ENCODE results near the gene ANKS1B.
"Not testable (repeated sequence)": the region's sequence is repeated elsewhere in the genome, so short reads cannot be mapped to it uniquely, and the experiment has no call there.

ANKS1B gene

DNA sequence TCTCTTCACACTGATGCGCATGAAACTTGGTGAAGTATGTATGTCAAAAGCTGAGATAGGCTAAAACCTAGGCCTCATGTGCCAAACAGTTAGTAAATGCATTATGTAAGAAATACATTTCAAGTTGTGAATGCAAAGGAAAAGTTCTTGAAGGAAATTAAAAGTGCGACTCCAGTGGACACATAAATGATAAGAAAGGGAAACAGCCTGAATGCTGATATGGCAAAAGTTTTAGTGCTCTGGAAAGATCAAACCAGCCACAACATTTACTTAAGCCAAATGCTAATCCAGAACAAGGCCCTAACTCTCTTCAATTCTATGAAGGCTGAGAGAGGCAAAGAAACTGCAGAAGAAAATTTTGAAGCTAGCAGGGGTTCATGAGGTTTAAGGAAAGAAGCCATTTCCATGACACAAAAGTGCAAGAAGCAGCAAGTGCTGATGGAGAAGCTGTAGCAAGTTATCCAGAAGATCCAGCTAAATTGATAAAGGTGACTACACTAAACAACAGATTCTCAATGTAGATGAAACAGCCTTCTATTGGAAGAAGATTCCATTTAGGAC lies 262.9 kb downstream of the ANKS1B start:
- in situ Hi-C loops (cut with HindIII; ENCODE audit: low pct_ligation_motif_present, low sequenced_read_pairs), result no loop called here

DNA sequence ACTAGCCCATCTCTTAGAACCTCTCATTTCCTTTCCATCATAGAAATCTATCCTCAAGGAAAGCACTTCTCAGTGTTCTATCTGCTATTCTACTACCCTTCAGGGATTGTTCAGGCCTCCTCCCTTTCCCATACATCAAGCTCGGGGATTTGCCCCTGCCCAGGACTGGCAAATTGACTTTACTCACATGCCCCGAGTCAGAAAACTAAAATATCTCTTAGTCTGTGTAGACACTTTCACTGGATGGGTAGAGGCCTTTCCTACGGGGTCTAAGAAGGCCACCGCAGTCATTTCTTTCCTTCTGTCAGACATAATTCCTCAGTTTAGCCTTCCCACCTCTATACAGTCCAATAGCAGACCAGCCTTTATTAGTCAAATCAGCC lies 264.7 kb downstream of the ANKS1B start:
- H3K4me3 ChIP-seq (ENCODE audit: low read depth, low read length); DNase-seq; H3K36me3 ChIP-seq (replicated peaks); in situ Hi-C loops (cut with HindIII; ENCODE audit: low pct_ligation_motif_present, low sequenced_read_pairs); H3K27me3 ChIP-seq (replicated peaks); H3K27ac ChIP-seq: not testable (repeated sequence)

More for the DNA sequence above, 262.9 kb downstream of the ANKS1B start:
- no peak for DNase-seq
- Histone ChIP-seq H3K27me3 (replicated peaks) (no peaks in the 10 kb centered on the region), H3K36me3 (replicated peaks) (no peaks in the 10 kb centered on the region), H3K27ac (no peak overlapping the region), H3K4me3 (ENCODE audit: low read depth, low read length) (no peak overlapping the region)
- TF ChIP-seq, protein P1, sequence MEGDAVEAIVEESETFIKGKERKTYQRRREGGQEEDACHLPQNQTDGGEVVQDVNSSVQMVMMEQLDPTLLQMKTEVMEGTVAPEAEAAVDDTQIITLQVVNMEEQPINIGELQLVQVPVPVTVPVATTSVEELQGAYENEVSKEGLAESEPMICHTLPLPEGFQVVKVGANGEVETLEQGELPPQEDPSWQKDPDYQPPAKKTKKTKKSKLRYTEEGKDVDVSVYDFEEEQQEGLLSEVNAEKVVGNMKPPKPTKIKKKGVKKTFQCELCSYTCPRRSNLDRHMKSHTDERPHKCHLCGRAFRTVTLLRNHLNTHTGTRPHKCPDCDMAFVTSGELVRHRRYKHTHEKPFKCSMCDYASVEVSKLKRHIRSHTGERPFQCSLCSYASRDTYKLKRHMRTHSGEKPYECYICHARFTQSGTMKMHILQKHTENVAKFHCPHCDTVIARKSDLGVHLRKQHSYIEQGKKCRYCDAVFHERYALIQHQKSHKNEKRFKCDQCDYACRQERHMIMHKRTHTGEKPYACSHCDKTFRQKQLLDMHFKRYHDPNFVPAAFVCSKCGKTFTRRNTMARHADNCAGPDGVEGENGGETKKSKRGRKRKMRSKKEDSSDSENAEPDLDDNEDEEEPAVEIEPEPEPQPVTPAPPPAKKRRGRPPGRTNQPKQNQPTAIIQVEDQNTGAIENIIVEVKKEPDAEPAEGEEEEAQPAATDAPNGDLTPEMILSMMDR (IDR thresholded peaks at IDR 0.05; ENCODE audit: low read depth, low read length, missing control alignments), result no peak

DNA sequence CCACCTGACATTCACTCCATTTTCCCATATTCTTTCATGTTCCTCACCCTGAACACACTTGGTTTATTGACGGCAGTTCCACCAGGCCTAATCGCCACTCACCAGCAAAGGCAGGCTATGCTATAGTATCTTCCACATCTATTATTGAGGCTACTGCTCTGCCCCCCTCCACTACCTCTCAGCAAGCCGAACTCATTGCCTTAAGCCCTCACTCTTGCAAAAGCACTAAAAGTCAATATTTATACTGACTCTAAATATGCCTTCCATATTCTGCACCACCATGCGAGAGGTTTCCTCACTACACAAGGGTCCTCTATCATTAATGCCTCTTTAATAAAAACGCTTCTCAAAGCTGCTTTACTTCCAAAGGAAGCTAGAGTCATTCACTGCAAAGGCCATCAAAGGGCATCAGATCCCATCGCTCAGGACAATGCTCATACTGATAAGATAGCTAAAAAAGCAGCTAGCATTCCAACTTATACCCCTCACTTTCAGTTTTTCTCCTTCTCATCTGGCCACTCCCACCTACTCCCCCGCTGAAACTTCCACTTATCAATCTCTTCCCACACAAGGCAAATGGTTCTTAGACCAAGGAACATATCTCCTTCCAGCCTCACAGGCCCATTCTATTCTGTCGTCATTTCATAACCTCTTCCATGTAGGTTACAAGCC lies 265.2 kb downstream of the ANKS1B start:
- in situ Hi-C loops (cut with HindIII; ENCODE audit: low pct_ligation_motif_present, low sequenced_read_pairs), result not testable (repeated sequence)

DNA sequence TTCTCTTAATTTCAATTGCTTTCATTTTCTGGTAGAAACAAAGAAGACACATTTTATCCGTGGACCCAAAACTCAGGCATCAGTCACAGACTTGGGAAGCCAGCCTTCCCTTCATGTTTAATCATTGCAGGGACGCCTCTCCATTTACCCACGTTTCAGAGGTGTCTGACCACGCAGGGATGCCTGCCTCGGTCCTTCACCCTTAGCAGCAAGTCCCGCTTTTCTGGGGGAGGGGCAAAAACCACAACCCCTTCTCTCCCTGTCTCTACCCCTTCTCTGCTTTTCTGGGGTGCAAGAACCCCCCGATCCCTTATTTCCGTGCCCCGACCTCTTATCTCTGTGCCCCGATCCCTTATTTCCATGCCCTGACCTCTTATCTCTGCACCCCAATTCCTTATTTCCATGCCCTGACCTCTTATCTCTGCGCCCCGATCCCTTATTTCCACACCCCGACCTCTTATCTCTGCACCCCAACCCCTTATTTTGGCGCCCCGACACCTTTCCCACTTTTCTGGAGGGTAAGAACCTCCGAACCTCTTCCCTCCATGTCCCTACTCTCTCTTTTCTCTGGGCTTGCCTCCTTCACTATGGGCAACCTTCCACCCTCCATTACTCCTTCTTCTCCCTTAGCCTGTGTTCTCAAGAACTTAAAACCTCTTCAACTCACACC lies 268.8 kb downstream of the ANKS1B start:
- H3K36me3 ChIP-seq (replicated peaks); in situ Hi-C loops (cut with HindIII; ENCODE audit: low pct_ligation_motif_present, low sequenced_read_pairs); H3K4me3 ChIP-seq (ENCODE audit: low read depth, low read length); H3K27ac ChIP-seq; DNase-seq; H3K27me3 ChIP-seq (replicated peaks): not testable (repeated sequence)

More for the DNA sequence above, 265.2 kb downstream of the ANKS1B start:
- not testable (repeated sequence) for H3K27me3 ChIP-seq (replicated peaks); H3K4me3 ChIP-seq (ENCODE audit: low read depth, low read length); H3K27ac ChIP-seq; DNase-seq; H3K36me3 ChIP-seq (replicated peaks)

DNA sequence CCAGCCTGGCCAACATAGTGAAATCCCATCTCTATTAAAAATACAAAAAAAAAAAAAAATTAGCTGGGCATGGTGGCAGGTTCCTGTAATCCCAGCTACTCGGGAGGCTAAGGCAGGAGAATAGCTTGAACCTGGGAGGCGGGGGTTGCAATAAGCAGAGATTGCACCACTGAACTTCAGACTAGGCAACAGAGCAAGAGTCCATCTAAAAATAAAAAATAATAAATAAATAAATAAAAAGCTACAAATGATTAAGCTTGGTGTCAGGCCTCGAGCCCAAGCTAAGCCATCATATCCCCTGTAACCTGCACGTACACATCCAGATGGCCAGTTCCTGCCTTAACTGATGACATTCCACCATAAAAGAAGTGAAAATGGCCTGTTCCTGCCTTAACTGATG lies 269.8 kb downstream of the ANKS1B start:
- H3K36me3 ChIP-seq (replicated peaks); H3K27me3 ChIP-seq (replicated peaks); H3K27ac ChIP-seq; in situ Hi-C loops (cut with HindIII; ENCODE audit: low pct_ligation_motif_present, low sequenced_read_pairs); DNase-seq; H3K4me3 ChIP-seq (ENCODE audit: low read depth, low read length): not testable (repeated sequence)

DNA sequence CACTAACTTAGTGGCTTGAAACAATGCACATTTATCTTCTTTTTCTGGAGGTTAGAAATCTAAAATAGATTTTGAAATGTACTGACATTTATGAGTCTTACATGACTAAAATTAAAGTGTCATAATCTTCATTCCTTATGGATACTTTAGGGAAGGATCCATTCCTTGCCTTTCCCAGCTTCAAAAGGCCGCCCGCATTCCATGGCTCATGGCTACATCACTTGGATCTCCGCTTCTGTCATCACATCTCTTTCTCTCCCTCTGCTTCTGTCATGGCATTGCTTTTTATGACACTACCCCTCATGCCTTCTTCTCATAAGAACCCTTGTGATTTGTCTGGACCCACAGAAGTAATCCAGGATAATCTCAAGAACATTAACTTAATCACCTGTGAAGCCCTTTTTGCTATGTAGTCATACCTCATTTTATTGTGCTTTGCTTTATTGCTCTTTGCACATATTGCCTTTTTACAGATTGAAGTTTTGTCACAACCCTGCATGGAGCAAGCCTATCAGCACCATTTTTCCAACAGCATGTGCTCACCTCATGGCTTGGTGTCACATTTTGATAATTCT lies 270.7 kb downstream of the ANKS1B start:
- Histone ChIP-seq H3K27ac (no peak overlapping the region), H3K27me3 (replicated peaks) (no peaks in the 10 kb centered on the region), H3K4me3 (ENCODE audit: low read depth, low read length) (no peak overlapping the region), H3K36me3 (replicated peaks) (no peaks in the 10 kb centered on the region)
- TF ChIP-seq, protein P1 (IDR thresholded peaks at IDR 0.05; ENCODE audit: low read depth, low read length, missing control alignments), result no peak
- in situ Hi-C loops (cut with HindIII; ENCODE audit: low pct_ligation_motif_present, low sequenced_read_pairs), result no loop called here
- DNase-seq, result no peak

DNA sequence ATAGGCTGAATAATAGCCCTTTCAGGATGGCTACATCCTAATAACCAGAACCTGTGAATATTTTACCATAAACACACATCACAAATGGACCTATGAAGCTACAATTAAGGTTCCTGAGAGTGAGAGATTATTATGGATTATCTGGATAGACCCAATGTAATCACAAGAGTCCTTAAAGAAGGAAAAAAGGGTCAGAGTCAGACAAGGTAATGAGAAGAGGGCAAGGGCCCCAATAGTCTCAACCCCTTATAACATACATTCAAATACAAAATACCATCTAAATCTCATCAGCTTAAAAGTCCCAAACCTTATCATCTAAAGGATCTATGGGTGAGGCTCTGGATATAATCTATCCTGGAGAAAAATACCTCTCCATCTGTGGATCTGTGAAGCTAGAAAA lies 272.5 kb downstream of the ANKS1B start:
- Histone ChIP-seq H3K36me3 (replicated peaks) (no peaks in the 10 kb centered on the region), H3K27me3 (replicated peaks) (no peaks in the 10 kb centered on the region), H3K27ac (no peak overlapping the region), H3K4me3 (ENCODE audit: low read depth, low read length) (no peak overlapping the region)
- in situ Hi-C loops (cut with HindIII; ENCODE audit: low pct_ligation_motif_present, low sequenced_read_pairs), result no loop called here
- TF ChIP-seq, protein P1 (IDR thresholded peaks at IDR 0.05; ENCODE audit: low read depth, low read length, missing control alignments), result no peak
- DNase-seq, result no peak

Measured in brain microvascular endothelial cell (primary cell).